HepG2 (cell line): ENCODE measurements around the gene RPRD2. TPM values are rescaled to one million over a fixed set of nuclear protein-coding genes. Genes with fewer than 3 reads are reported as not detected.

ENCODE experiments used
- ATAC-seq: fragments of 200-7000 bp; cut with Tn5 transposase; 3 replicates; pipeline ENCODE4 v1.9.1; 2020; ENCODE audit warnings: mild to moderate bottlenecking, moderate library complexity
- BruUV-seq: library from RNA; stranded (reverse); fragments of 400-500 nt; replicated peaks from 2 replicates; lab custom pipeline; 2021; lab: Mats Ljungman, UMichigan
- CTCF ChIA-PET: fragments of 300-600 bp; formaldehyde crosslinking; extraction: SDS; loops from one replicate; lab custom pipeline; 2021; ENCODE audit warnings: low total read pairs, inconsistent platforms, low intra/inter-chr PET ratio; lab: Yijun Ruan, JAX
- POLR2A ChIA-PET: fragments of 350-600 bp; sonication (Branson Sonifier 250); formaldehyde crosslinking; loops from one replicate; lab custom pipeline; 2020; ENCODE audit warnings: antibody characterized with exemption, inconsistent platforms; lab: Yijun Ruan, JAX
- DNase-seq: peaks from one replicate; pipeline ENCODE4 v3.0.0-alpha.2; 2015; ENCODE audit warnings: low spot score
- FAIRE-seq: peaks from 3 replicates; lab custom pipeline; 2011; peaks lifted over from hg19 to GRCh38; lab: Jason Lieb, UNC
- H2AFZ ChIP-seq: one replicate; pipeline ENCODE4 v1.6.1; 2011; ENCODE audit warnings: low read length, inconsistent platforms
- H3K27ac ChIP-seq: fragments of 300-600 bp; 3 replicates; pipeline ENCODE4 v1.8.0; 2011; ENCODE audit warnings: mixed run types, mild to moderate bottlenecking, mixed read lengths, low read length, inconsistent platforms; ENCODE audit not compliant: insufficient read depth; ENCODE audit errors: extremely low read length
- H3K27me3 ChIP-seq, 2 experiments: fragments of 200-600 bp in 1 of 2; 2 replicates in 1 of 2; 3 replicates in 1 of 2; pipeline versions ENCODE4 v1.6.0 to v1.8.0; 2011; ENCODE audit warnings: low read length in 2 of 2, mild to moderate bottlenecking in 2 of 2, moderate library complexity in 2 of 2, inconsistent platforms in 1 of 2; ENCODE audit not compliant: insufficient read depth in 2 of 2, control insufficient read depth in 1 of 2
- H3K36me3 ChIP-seq, 2 experiments: fragments of 200-600 bp in 1 of 2; replicated peaks in 1 of 2; 2 replicates in 1 of 2; 3 replicates in 1 of 2; pipeline versions ENCODE4 v1.5.1 to v1.8.0; 2011; ENCODE audit warnings: low read length in 2 of 2, inconsistent platforms in 1 of 2; ENCODE audit not compliant: insufficient read depth in 2 of 2, control insufficient read depth in 1 of 2
- H3K4me1 ChIP-seq: 2 replicates; pipeline ENCODE4 v1.5.1; 2012; ENCODE audit warnings: low read length, inconsistent platforms; ENCODE audit not compliant: insufficient read depth
- H3K4me2 ChIP-seq: 2 replicates; pipeline ENCODE4 v1.6.0; 2011; ENCODE audit warnings: low read depth, low read length, inconsistent platforms
- H3K4me3 ChIP-seq, 3 experiments: fragments of 200-600 bp in 1 of 3; sonication (generic), shearing (Covaris generic) in 1 of 3; replicated peaks in 1 of 3; 2 replicates each; pipeline ENCODE4 v1.5.1; 2011 to 2016; ENCODE audit warnings: low read length in 3 of 3, inconsistent platforms in 2 of 3, low read depth in 2 of 3, mild to moderate bottlenecking in 2 of 3, control low read depth in 1 of 3, mixed read lengths in 1 of 3; ENCODE audit not compliant: insufficient read depth in 1 of 3
- H3K79me2 ChIP-seq: one replicate; pipeline ENCODE4 v1.6.1; 2011; ENCODE audit warnings: low read length, inconsistent platforms; ENCODE audit not compliant: insufficient read depth
- H3K9ac ChIP-seq: 2 replicates; pipeline ENCODE4 v1.6.0; 2011; ENCODE audit warnings: mild to moderate bottlenecking, low read depth, low read length, inconsistent platforms; ENCODE audit not compliant: insufficient read depth
- H3K9me3 ChIP-seq: 2 replicates; pipeline ENCODE4 v1.5.1; 2012; ENCODE audit warnings: mild to moderate bottlenecking, low read length
- H4K20me1 ChIP-seq: 2 replicates; pipeline ENCODE4 v1.6.0; 2011; ENCODE audit warnings: inconsistent platforms, mild to moderate bottlenecking, low read length, moderate library complexity; ENCODE audit not compliant: insufficient read depth
- ATF4 ChIP-seq, 2 experiments: fragments of 450-650 bp in 1 of 2; sonication (generic) in 1 of 2; formaldehyde crosslinking; IDR thresholded peaks; 2 replicates each; pipeline versions ENCODE4 v1.5.0 to v1.8.0; 2020 to 2022; ENCODE audit warnings: mild to moderate bottlenecking in 1 of 2, missing genetic modification reagents in 1 of 2
- CEBPB ChIP-seq: IDR thresholded peaks from 2 replicates; pipeline ENCODE4 v1.6.1; 2011; ENCODE audit warnings: low read depth, low read length, improper control_type of control experiment, borderline replicate concordance
- CREM ChIP-seq, 2 experiments: sonication (generic) in 1 of 2; formaldehyde crosslinking in 1 of 2; IDR thresholded peaks; 2 replicates each; pipeline versions ENCODE4 v1.4.0 to v1.6.1; 2016 to 2020; ENCODE audit warnings: antibody characterized with exemption in 1 of 2, mild to moderate bottlenecking in 1 of 2, missing genetic modification reagents in 1 of 2
- KMT2A ChIP-seq: sonication (generic); formaldehyde crosslinking; IDR thresholded peaks from 2 replicates; pipeline ENCODE4 v1.4.0; 2020; ENCODE audit warnings: missing genetic modification reagents
- MAFG ChIP-seq: sonication (generic); formaldehyde crosslinking; IDR thresholded peaks from 2 replicates; pipeline ENCODE4 v1.5.1; 2020; ENCODE audit warnings: mild to moderate bottlenecking, missing genetic modification reagents
- MEF2D ChIP-seq: sonication (generic); formaldehyde crosslinking; IDR thresholded peaks from 2 replicates; pipeline ENCODE4 v1.5.1; 2020; ENCODE audit warnings: mild to moderate bottlenecking, missing genetic modification reagents
- MXD1 ChIP-seq: sonication (generic); formaldehyde crosslinking; IDR thresholded peaks from 2 replicates; pipeline ENCODE4 v1.4.0; 2020; ENCODE audit warnings: mild to moderate bottlenecking, missing genetic modification reagents
- RNF2 ChIP-seq: fragments of 450-650 bp; conservative IDR thresholded peaks from 2 replicates; pipeline ENCODE4 v1.6.1; 2016; ENCODE audit warnings: low read depth
- ZBTB7B ChIP-seq: sonication (generic); formaldehyde crosslinking; IDR thresholded peaks from 2 replicates; pipeline ENCODE4 v1.4.0; 2020; ENCODE audit warnings: missing genetic modification reagents
- ZNF232 ChIP-seq: sonication (generic); formaldehyde crosslinking; IDR thresholded peaks from 2 replicates; pipeline ENCODE4 v1.4.0; 2020; ENCODE audit warnings: missing genetic modification reagents, borderline replicate concordance
- ZNF362 ChIP-seq: sonication (generic); formaldehyde crosslinking; IDR thresholded peaks from 2 replicates; pipeline ENCODE4 v1.4.0; 2020; ENCODE audit warnings: missing genetic modification reagents, mild to moderate bottlenecking, borderline replicate concordance
- ZNF609 ChIP-seq: sonication (generic); formaldehyde crosslinking; IDR thresholded peaks from 2 replicates; pipeline ENCODE4 v1.4.0; 2020; ENCODE audit warnings: mild to moderate bottlenecking, missing genetic modification reagents, borderline replicate concordance
- ZNF773 ChIP-seq: sonication (generic); formaldehyde crosslinking; IDR thresholded peaks from 2 replicates; pipeline ENCODE4 v1.4.0; 2020; ENCODE audit warnings: missing genetic modification reagents, borderline replicate concordance
- WGBS: methylation state at CpG from one replicate; pipeline ENCODE4 v1.1.6; 2017; ENCODE audit warnings: low lambda C conversion rate; 5-methylcytosine and 5-hydroxymethylcytosine counted together
- in situ Hi-C: cut with HindIII; loops from 2 replicates; pipeline ENCODE4 v1.10.0; 2017; ENCODE audit warnings: low pct_unique_long_range_greater_than_20kb; ENCODE audit not compliant: extremely low pct_ligation_motif_present
- intact Hi-C: fragments of 100-400 bp; cut with micrococcal nuclease; formaldehyde crosslinking; loops from one replicate; pipeline ENCODE4 v1.10.0; 2022; ENCODE audit not compliant: unreplicated experiment
- polyA plus RNA-seq, 8 experiments: library from polyadenylated mRNA; depleted of rRNA in 3 of 8; stranded (reverse) in 7 of 8; unstranded in 1 of 8; fragments of >200 nt; fragmentation: Illumina TruSeq in 4 of 8; extraction: Trizol in 4 of 8; gene quantifications; 2 replicates each; pipeline versions ENCODE4 v1.2.1 to v1.2.3, GENCODE V29; 2011 to 2016; ENCODE audit warnings: low read depth in 4 of 8, missing spikeins in 1 of 8, mixed read lengths in 1 of 8; ENCODE audit not compliant: insufficient read depth in 1 of 8
- total RNA-seq, 5 experiments: library from RNA; depleted of rRNA; stranded (reverse); fragments of >200 nt; fragmentation: Illumina TruSeq; extraction: Trizol; gene quantifications; 2 replicates each; pipeline ENCODE4 v1.2.3, GENCODE V29; 2016; ENCODE audit warnings: low read depth in 1 of 5

The RPRD2 gene
- total and polyA plus RNA-seq, 2 of the 13 experiments (the other 11 are each of a cell fraction or from before 2014, with no cell fraction given): 8.0 to 8.9 TPM

- TF ChIP-seq ZNF609 (CRISPR knock-in tag) (no peak; the same call in 1 of the 2 replicates), KMT2A (CRISPR knock-in tag) (no peak), MAFG (no peak)
These were observed 151.5 kb downstream of the RPRD2 start, which contains the start of gene FALEC (continued) for GRCh38 chr1:150515328-150516049.

GRCh38 chr1:150516050-150516591 is 152.2 kb downstream of the RPRD2 start:
- Histone ChIP-seq H3K36me3 (no peaks in the 10 kb centered on the region), H3K9me3 (no peaks in the 10 kb centered on the region), H3K27ac (peak overlapping the region; percentile 66), H3K9ac (peak overlapping the region; percentile 81), H3K4me2 (peak overlapping the region; percentile 85), H4K20me1 (no peaks in the 10 kb centered on the region), H3K27me3 (no peaks in the 10 kb centered on the region; a peak in 1 of 5 replicates), H3K4me1 (peaks cover 32% of the 10 kb centered on the region), H3K4me3 (peak overlapping the region; percentile 73 to 84 (median 80)), H2AFZ (peak overlapping the region; percentile 77), H3K79me2 (no peaks in the 10 kb centered on the region)
- intact Hi-C loops (no loop called here), in situ Hi-C loops (no loop called here)
- ATAC-seq (peak; percentile 45), FAIRE-seq (no peak), DNase-seq (no peak)
- POLR2A ChIA-PET: interaction anchor here (0.7 to 3.3 kb wide), 26 partner anchors 10 to 490 kb away, joined by 3 to 78 read pairs (median 4); partner anchors contain the start of genes ADAMTSL4, GOLPH3L, RPRD2 and TARS2
- CTCF ChIA-PET: interaction anchor here (1.2 kb wide), 1 partner anchor 52 kb away, joined by 5 read pairs; no protein-coding TSS in a partner anchor
- 3% methylated on average over 19 of the region's 19 CpGs for WGBS
- TSS peak; percentile 55 for BruUV-seq
- TF ChIP-seq MXD1 (CRISPR knock-in tag) (no peak), ZNF773 (no peak), ATF4 (CRISPR knock-in tag; IDR thresholded peaks at IDR 0.05) (peak in 1 of 2 experiments; percentile 55; a peak in 2 of 4 replicates), ZNF362 (CRISPR knock-in tag) (0 out of 2 replicates have a peak, but pooled peaks have one; percentile 11), ZBTB7B (CRISPR knock-in tag) (0 out of 2 replicates have a peak, but pooled peaks have one; percentile 2), CEBPB (no peak), CREM (IDR thresholded peaks at IDR 0.05) (0 out of 2 replicates have a peak, but pooled peaks have one; percentile 11), CREM (CRISPR knock-in tag; IDR thresholded peaks at IDR 0.05) (no peak), RNF2 (no peak), MEF2D (CRISPR knock-in tag) (no peak), ZNF232 (CRISPR knock-in tag) (0 out of 2 replicates have a peak, but pooled peaks have one; percentile 50)
